Measurements from ENCODE around the gene PPP1R2B.

DNA sequence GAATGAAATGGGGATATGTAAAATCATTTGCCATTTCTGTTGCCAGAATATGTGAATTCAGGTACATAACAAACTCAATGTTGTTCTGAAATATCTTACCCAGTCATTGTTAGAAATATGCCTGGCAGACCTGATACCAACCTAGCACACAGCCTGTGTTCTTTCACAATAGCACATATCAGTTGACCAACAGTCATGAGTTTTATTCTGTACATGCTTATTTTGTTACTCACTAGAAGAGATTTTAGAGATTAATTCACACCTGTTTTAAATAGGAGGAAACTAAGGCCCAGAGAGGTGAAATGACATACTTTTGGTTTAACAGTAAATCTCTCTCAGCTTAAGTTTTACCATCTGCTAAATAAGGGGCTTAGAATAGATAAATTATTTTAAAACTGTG is 8.4 kb upstream of the PPP1R2B start:
- TF ChIP-seq, protein P1, sequence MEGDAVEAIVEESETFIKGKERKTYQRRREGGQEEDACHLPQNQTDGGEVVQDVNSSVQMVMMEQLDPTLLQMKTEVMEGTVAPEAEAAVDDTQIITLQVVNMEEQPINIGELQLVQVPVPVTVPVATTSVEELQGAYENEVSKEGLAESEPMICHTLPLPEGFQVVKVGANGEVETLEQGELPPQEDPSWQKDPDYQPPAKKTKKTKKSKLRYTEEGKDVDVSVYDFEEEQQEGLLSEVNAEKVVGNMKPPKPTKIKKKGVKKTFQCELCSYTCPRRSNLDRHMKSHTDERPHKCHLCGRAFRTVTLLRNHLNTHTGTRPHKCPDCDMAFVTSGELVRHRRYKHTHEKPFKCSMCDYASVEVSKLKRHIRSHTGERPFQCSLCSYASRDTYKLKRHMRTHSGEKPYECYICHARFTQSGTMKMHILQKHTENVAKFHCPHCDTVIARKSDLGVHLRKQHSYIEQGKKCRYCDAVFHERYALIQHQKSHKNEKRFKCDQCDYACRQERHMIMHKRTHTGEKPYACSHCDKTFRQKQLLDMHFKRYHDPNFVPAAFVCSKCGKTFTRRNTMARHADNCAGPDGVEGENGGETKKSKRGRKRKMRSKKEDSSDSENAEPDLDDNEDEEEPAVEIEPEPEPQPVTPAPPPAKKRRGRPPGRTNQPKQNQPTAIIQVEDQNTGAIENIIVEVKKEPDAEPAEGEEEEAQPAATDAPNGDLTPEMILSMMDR (IDR thresholded peaks at IDR 0.05) = no peak
- no peak for TF ChIP-seq POLR2A (IDR thresholded peaks at IDR 0.05)
